ENCODE measurements around the gene ZFYVE28. TPM values are rescaled to one million over a fixed set of nuclear protein-coding genes. Genes with fewer than 3 reads are reported as not detected.
"Not testable (repeated sequence)": the region's sequence is repeated elsewhere in the genome, so short reads cannot be mapped to it uniquely, and the experiment has no call there.

ZFYVE28 gene
- total RNA-seq (10 to 100 TPM; 12.0 to 12.4 TPM), polyA plus RNA-seq (ENCODE audit: insufficient read length in 6 of 6) (1 to 10 TPM; 2.2 to 4.2 (median 3.8) TPM)
- long read RNA-seq, donor 1, partial matches to known transcripts = 0 of 1 reads
- long read RNA-seq, donor 1, other reads (novel, unspliced or antisense) = 0 of 1 reads
- long read RNA-seq, donor 2 = 0 reads
- long read RNA-seq, donor 3 = 0 reads
- long read RNA-seq, donor 4, partial matches to known transcripts = 0 of 1 reads
- long read RNA-seq, donor 4, other reads (novel, unspliced or antisense) = 1 of 1 reads
- long read RNA-seq, donor 5, partial matches to known transcripts = 0 of 1 reads
- long read RNA-seq, donor 5, other reads (novel, unspliced or antisense) = 0 of 1 reads
- long read RNA-seq, donor 6 = 0 reads
- long read RNA-seq, donor 7 = 0 reads
- long read RNA-seq, donor 8, partial matches to known transcripts = 0 of 1 reads
- long read RNA-seq, donor 8, other reads (novel, unspliced or antisense) = 0 of 1 reads
- long read RNA-seq, donor 9 = 0 reads
- long read RNA-seq, donor 10, partial matches to known transcripts = 1 of 5 reads
- long read RNA-seq, donor 10, other reads (novel, unspliced or antisense) = 3 of 5 reads
- long read RNA-seq, donor 11, partial matches to known transcripts = 0 of 1 reads
- long read RNA-seq, donor 11, other reads (novel, unspliced or antisense) = 0 of 1 reads
- long read RNA-seq, donor 12 = 0 reads

- intact Hi-C loops (cut with DNase I) = no loop called here
- peaks cover 18 to 43% of the 10 kb centered on the region in 2 donors for H3K4me1 ChIP-seq
- H3K36me3 ChIP-seq = no peaks in the 10 kb centered on the region
- H3K9me3 ChIP-seq = no peaks in the 10 kb centered on the region
- H3K4me3 ChIP-seq = peak within 1 kb of the TSS; percentile 43 to 59
- peak within 1 kb of the TSS; percentile 3 to 73 for H3K27ac ChIP-seq
- TF ChIP-seq CTCF (IDR thresholded peaks at IDR 0.05) = no peak
- no peak for ATAC-seq
- peaks cover 15 to 74% of the 10 kb centered on the region in 2 donors for H3K27me3 ChIP-seq
- peak in 1 of 4 donors; percentile 40 for DNase-seq
Measured at GRCh38 chr4:2417765-2418649, at the start of gene ZFYVE28. ZFYVE28 (minus strand) TSS chr4:2418645; CDS start chr4:2418323, 322 bp downstream.

- H3K9me3 ChIP-seq; ATAC-seq; DNase-seq; H3K36me3 ChIP-seq; intact Hi-C loops (cut with DNase I); H3K27ac ChIP-seq; H3K4me3 ChIP-seq: not testable (repeated sequence)
- peaks cover 0 to 33% of the 10 kb centered on the region in 2 donors for H3K27me3 ChIP-seq
- peaks cover 17 to 34% of the 10 kb centered on the region in 2 donors for H3K4me1 ChIP-seq
Measured at GRCh38 chr4:2465544-2465943, 47.1 kb upstream of the ZFYVE28 start.

- no peaks in the 10 kb centered on the region for H3K36me3 ChIP-seq
- intact Hi-C loops (cut with DNase I) = no loop called here
- TF ChIP-seq CTCF (IDR thresholded peaks at IDR 0.05) = no peak
- DNase-seq = no peak
- ATAC-seq = no peak
- no peaks in the 10 kb centered on the region for H3K9me3 ChIP-seq
- H3K4me3 ChIP-seq = no peak overlapping the region
- peaks cover 0 to 33% of the 10 kb centered on the region in 2 donors for H3K27me3 ChIP-seq
- no peak overlapping the region for H3K27ac ChIP-seq
- peaks cover 12 to 29% of the 10 kb centered on the region in 2 donors for H3K4me1 ChIP-seq
Measured at GRCh38 chr4:2465032-2465431, 46.6 kb upstream of the ZFYVE28 start.

- ATAC-seq (no peak), DNase-seq (no peak)
- Histone ChIP-seq H3K9me3 (no peaks in the 10 kb centered on the region), H3K4me1 (peaks cover 10 to 24% of the 10 kb centered on the region in 2 donors), H3K4me3 (peak overlapping the region; percentile 44 to 46), H3K36me3 (no peaks in the 10 kb centered on the region), H3K27me3 (peaks cover 0 to 48% of the 10 kb centered on the region in 2 donors), H3K27ac (no peak overlapping the region)
- intact Hi-C loops (cut with DNase I) = no loop called here
- TF ChIP-seq CTCF (IDR thresholded peaks at IDR 0.05) = no peak
Measured at GRCh38 chr4:2462992-2463762, 44.7 kb upstream of the ZFYVE28 start.
